ENCODE results near the gene ACTA1. TPM values are rescaled to one million over a fixed set of nuclear protein-coding genes. Genes with fewer than 3 reads are reported as not detected.
"Not testable (repeated sequence)": the region's sequence is repeated elsewhere in the genome, so short reads cannot be mapped to it uniquely, and the experiment has no call there.

Gene ACTA1
- total RNA-seq, result 51.9 TPM
- polyA plus RNA-seq, result 7.9 TPM

GRCh38 chr1:229434005-229434640 is at the start of gene ACTA1:
Gene ACTA1 (minus strand): TSS chr1:229434094. CDS start chr1:229433115, 979 bp downstream.
- no peaks in the 10 kb centered on the region for H3K4me1 ChIP-seq (ENCODE audit: insufficient read depth)
- 2% methylated on average over 51 of the region's 51 CpGs for WGBS
- no peak for DNase-seq (ENCODE audit: extremely low spot score)
- no peak within 1 kb of the TSS for H3K4me3 ChIP-seq (ENCODE audit: low read depth, low read length)
- H3K27ac ChIP-seq (ENCODE audit: low read depth), result no peak within 1 kb of the TSS
- no peaks in the 10 kb centered on the region for H3K36me3 ChIP-seq (ENCODE audit: insufficient read depth)

GRCh38 chr1:229482511-229482910 is 48.6 kb upstream of the ACTA1 start:
- DNase-seq (ENCODE audit: extremely low spot score), result no peak
- whole genome bisulfite sequencing, result 89% methylated on average over 5 of the region's 5 CpGs
- Histone ChIP-seq H3K27ac (ENCODE audit: low read depth) (no peak overlapping the region), H3K4me3 (ENCODE audit: low read depth, low read length) (no peak overlapping the region), H3K4me1 (ENCODE audit: insufficient read depth) (no peaks in the 10 kb centered on the region), H3K36me3 (ENCODE audit: insufficient read depth) (peaks cover 7% of the 10 kb centered on the region)

GRCh38 chr1:229480495-229480894 is 46.6 kb upstream of the ACTA1 start:
- no peaks in the 10 kb centered on the region for H3K4me1 ChIP-seq (ENCODE audit: insufficient read depth)
- 91% methylated on average over 7 of the region's 7 CpGs for whole genome bisulfite sequencing
- no peak overlapping the region for H3K27ac ChIP-seq (ENCODE audit: low read depth)
- peaks cover 7% of the 10 kb centered on the region for H3K36me3 ChIP-seq (ENCODE audit: insufficient read depth)
- H3K4me3 ChIP-seq (ENCODE audit: low read depth, low read length), result no peak overlapping the region
- DNase-seq (ENCODE audit: extremely low spot score), result no peak

GRCh38 chr1:229479660-229480399 is 45.9 kb upstream of the ACTA1 start:
- no peak for DNase-seq (ENCODE audit: extremely low spot score)
- Histone ChIP-seq H3K4me3 (ENCODE audit: low read depth, low read length) (no peak overlapping the region), H3K4me1 (ENCODE audit: insufficient read depth) (no peaks in the 10 kb centered on the region), H3K27ac (ENCODE audit: low read depth) (no peak overlapping the region), H3K36me3 (ENCODE audit: insufficient read depth) (peaks cover 9% of the 10 kb centered on the region)
- 78% methylated on average over 10 of the region's 10 CpGs for WGBS

GRCh38 chr1:229478852-229479251 is 45.0 kb upstream of the ACTA1 start:
- peaks cover 11% of the 10 kb centered on the region for H3K36me3 ChIP-seq (ENCODE audit: insufficient read depth)
- no peaks in the 10 kb centered on the region for H3K4me1 ChIP-seq (ENCODE audit: insufficient read depth)
- H3K27ac ChIP-seq (ENCODE audit: low read depth), result no peak overlapping the region
- no peak overlapping the region for H3K4me3 ChIP-seq (ENCODE audit: low read depth, low read length)
- DNase-seq (ENCODE audit: extremely low spot score), result no peak
- WGBS, result 89% methylated on average over 1 of the region's 1 CpG

GRCh38 chr1:229475859-229476258 is 42.0 kb upstream of the ACTA1 start:
- WGBS, result 94% methylated on average over 13 of the region's 13 CpGs
- not testable (repeated sequence) for H3K27ac ChIP-seq (ENCODE audit: low read depth); DNase-seq (ENCODE audit: extremely low spot score); H3K4me3 ChIP-seq (ENCODE audit: low read depth, low read length); H3K4me1 ChIP-seq (ENCODE audit: insufficient read depth)
- peaks cover 10% of the 10 kb centered on the region for H3K36me3 ChIP-seq (ENCODE audit: insufficient read depth)

- Histone ChIP-seq H3K27ac (ENCODE audit: low read depth) (no peak overlapping the region), H3K4me3 (ENCODE audit: low read depth, low read length) (no peak overlapping the region), H3K4me1 (ENCODE audit: insufficient read depth) (no peaks in the 10 kb centered on the region), H3K36me3 (ENCODE audit: insufficient read depth) (peaks cover 13% of the 10 kb centered on the region)
- WGBS, result 96% methylated on average over 2 of the region's 2 CpGs
- DNase-seq (ENCODE audit: extremely low spot score), result no peak
These were observed 40.6 kb upstream of the ACTA1 start for GRCh38 chr1:229474509-229474908.

- no peaks in the 10 kb centered on the region for H3K4me1 ChIP-seq (ENCODE audit: insufficient read depth)
- no peak for DNase-seq (ENCODE audit: extremely low spot score)
- 99% methylated on average over 3 of the region's 3 CpGs for WGBS
- no peak overlapping the region for H3K4me3 ChIP-seq (ENCODE audit: low read depth, low read length)
- peaks cover 15% of the 10 kb centered on the region for H3K36me3 ChIP-seq (ENCODE audit: insufficient read depth)
- no peak overlapping the region for H3K27ac ChIP-seq (ENCODE audit: low read depth)
These were observed 37.3 kb upstream of the ACTA1 start for GRCh38 chr1:229471175-229471574.

GRCh38 chr1:229470406-229471043 is 36.6 kb upstream of the ACTA1 start:
- H3K4me3 ChIP-seq (ENCODE audit: low read depth, low read length), result no peak overlapping the region
- H3K4me1 ChIP-seq (ENCODE audit: insufficient read depth), result no peaks in the 10 kb centered on the region
- WGBS, result 93% methylated on average over 8 of the region's 8 CpGs
- peaks cover 15% of the 10 kb centered on the region for H3K36me3 ChIP-seq (ENCODE audit: insufficient read depth)
- no peak for DNase-seq (ENCODE audit: extremely low spot score)
- H3K27ac ChIP-seq (ENCODE audit: low read depth), result no peak overlapping the region

- H3K4me1 ChIP-seq (ENCODE audit: insufficient read depth), result no peaks in the 10 kb centered on the region
- H3K27ac ChIP-seq (ENCODE audit: low read depth), result no peak overlapping the region
- H3K36me3 ChIP-seq (ENCODE audit: insufficient read depth), result peaks cover 14% of the 10 kb centered on the region
- H3K4me3 ChIP-seq (ENCODE audit: low read depth, low read length), result no peak overlapping the region
- DNase-seq (ENCODE audit: extremely low spot score), result no peak
- WGBS, result 96% methylated on average over 1 of the region's 1 CpG
These were observed 33.0 kb upstream of the ACTA1 start for GRCh38 chr1:229466887-229467286.

- Histone ChIP-seq H3K27ac (ENCODE audit: low read depth) (no peak overlapping the region), H3K4me1 (ENCODE audit: insufficient read depth) (no peaks in the 10 kb centered on the region), H3K36me3 (ENCODE audit: insufficient read depth) (peaks cover 12% of the 10 kb centered on the region), H3K4me3 (ENCODE audit: low read depth, low read length) (no peak overlapping the region)
- 96% methylated on average over 8 of the region's 8 CpGs for WGBS
- no peak for DNase-seq (ENCODE audit: extremely low spot score)
These were observed 30.8 kb upstream of the ACTA1 start for GRCh38 chr1:229464672-229465071.

- H3K27ac ChIP-seq (ENCODE audit: low read depth), result no peak overlapping the region
- 90% methylated on average over 7 of the region's 7 CpGs for WGBS
These were observed 27.3 kb upstream of the ACTA1 start for GRCh38 chr1:229461032-229461668.

GRCh38 chr1:229459815-229460214 is 25.9 kb upstream of the ACTA1 start:
- no peaks in the 10 kb centered on the region for H3K4me1 ChIP-seq (ENCODE audit: insufficient read depth)
- H3K36me3 ChIP-seq (ENCODE audit: insufficient read depth), result peaks cover 12% of the 10 kb centered on the region
- H3K27ac ChIP-seq (ENCODE audit: low read depth), result no peak overlapping the region
- H3K4me3 ChIP-seq (ENCODE audit: low read depth, low read length), result no peak overlapping the region
- WGBS, result 97% methylated on average over 3 of the region's 3 CpGs
- no peak for DNase-seq (ENCODE audit: extremely low spot score)

More at GRCh38 chr1:229461032-229461668, 27.3 kb upstream of the ACTA1 start:
- Histone ChIP-seq H3K4me1 (ENCODE audit: insufficient read depth) (no peaks in the 10 kb centered on the region), H3K36me3 (ENCODE audit: insufficient read depth) (peaks cover 10% of the 10 kb centered on the region), H3K4me3 (ENCODE audit: low read depth, low read length) (no peak overlapping the region)
- no peak for DNase-seq (ENCODE audit: extremely low spot score)

Data from urinary bladder (tissue), 4 donors.